ENCODE data around the gene UQCC2. TPM values are rescaled to one million over a fixed set of nuclear protein-coding genes. Genes with fewer than 3 reads are reported as not detected.
A peak's percentile ranks its signal among the peaks of the same experiment; 100 is the strongest.

The UQCC2 gene
- total and polyA plus RNA-seq, 4 donors = 14.7 to 48.2 (median 21.8) TPM

- no peaks in the 10 kb centered on the region for H3K4me1 ChIP-seq (ENCODE audit: control insufficient read depth in 1 of 2, insufficient read depth in 2 of 2, low read length in 2 of 2)
- WGBS, 2 donors = 92 to 93% methylated on average over 7 of the region's 7 CpGs
- no peak for DNase-seq
- H3K27ac ChIP-seq (ENCODE audit: low read depth in 1 of 2, low read length in 2 of 2) = no peak overlapping the region
- no peak overlapping the region for H3K4me3 ChIP-seq (ENCODE audit: low read length in 2 of 2)
- H3K9me3 ChIP-seq (ENCODE audit: control insufficient read depth, low read length) = no peaks in the 10 kb centered on the region
- no peaks in the 10 kb centered on the region for H3K27me3 ChIP-seq (ENCODE audit: control insufficient read depth in 1 of 2, insufficient read depth in 2 of 2, low read length in 1 of 2)
- intact Hi-C loops (cut with DNase I) = no loop called here
- ATAC-seq (ENCODE audit: low FRiP score) = no peak
- H3K36me3 ChIP-seq (ENCODE audit: control insufficient read depth in 1 of 2, insufficient read depth in 2 of 2, low read length in 1 of 2) = no peaks in the 10 kb centered on the region
Observed at GRCh38 chr6:33675968-33676367, 35.5 kb downstream of the UQCC2 start.

GRCh38 chr6:33673851-33674250, 37.6 kb downstream of the UQCC2 start:
- DNase-seq (no peak), ATAC-seq (ENCODE audit: low FRiP score) (no peak)
- Histone ChIP-seq H3K4me3 (ENCODE audit: low read length in 2 of 2) (no peak overlapping the region), H3K9me3 (ENCODE audit: control insufficient read depth, low read length) (no peaks in the 10 kb centered on the region), H3K27ac (ENCODE audit: low read depth in 1 of 2, low read length in 2 of 2) (no peak overlapping the region), H3K27me3 (ENCODE audit: control insufficient read depth in 1 of 2, insufficient read depth in 2 of 2, low read length in 1 of 2) (no peaks in the 10 kb centered on the region), H3K4me1 (ENCODE audit: control insufficient read depth in 1 of 2, insufficient read depth in 2 of 2, low read length in 2 of 2) (no peaks in the 10 kb centered on the region), H3K36me3 (ENCODE audit: control insufficient read depth in 1 of 2, insufficient read depth in 2 of 2, low read length in 1 of 2) (no peaks in the 10 kb centered on the region)
- 74 to 77% methylated on average over 7 of the region's 7 CpGs for WGBS, 2 donors
- intact Hi-C loops (cut with DNase I) = loop anchor here in 1 of 2 donors (5.0 kb wide), 2 partner anchors 42 to 87 kb away; no protein-coding TSS in a partner anchor

GRCh38 chr6:33672808-33673207, 38.7 kb downstream of the UQCC2 start:
- Histone ChIP-seq H3K9me3 (ENCODE audit: control insufficient read depth, low read length) (no peaks in the 10 kb centered on the region), H3K36me3 (ENCODE audit: control insufficient read depth in 1 of 2, insufficient read depth in 2 of 2, low read length in 1 of 2) (no peaks in the 10 kb centered on the region), H3K27me3 (ENCODE audit: control insufficient read depth in 1 of 2, insufficient read depth in 2 of 2, low read length in 1 of 2) (no peaks in the 10 kb centered on the region), H3K27ac (ENCODE audit: low read depth in 1 of 2, low read length in 2 of 2) (no peak overlapping the region), H3K4me3 (ENCODE audit: low read length in 2 of 2) (no peak overlapping the region), H3K4me1 (ENCODE audit: control insufficient read depth in 1 of 2, insufficient read depth in 2 of 2, low read length in 2 of 2) (no peaks in the 10 kb centered on the region)
- intact Hi-C loops (cut with DNase I) = loop anchor here in 1 of 2 donors (5.0 kb wide), 2 partner anchors 41 to 86 kb away; no protein-coding TSS in a partner anchor
- 7 to 20% methylated on average over 5 of the region's 5 CpGs for WGBS, 2 donors
- ATAC-seq (ENCODE audit: low FRiP score) = peak; percentile 86
- DNase-seq = peak; percentile 94 to 96

GRCh38 chr6:33671744-33672072, 39.8 kb downstream of the UQCC2 start:
- Histone ChIP-seq H3K4me1 (ENCODE audit: control insufficient read depth in 1 of 2, insufficient read depth in 2 of 2, low read length in 2 of 2) (no peaks in the 10 kb centered on the region), H3K9me3 (ENCODE audit: control insufficient read depth, low read length) (no peaks in the 10 kb centered on the region), H3K4me3 (ENCODE audit: low read length in 2 of 2) (no peak overlapping the region), H3K36me3 (ENCODE audit: control insufficient read depth in 1 of 2, insufficient read depth in 2 of 2, low read length in 1 of 2) (no peaks in the 10 kb centered on the region), H3K27ac (ENCODE audit: low read depth in 1 of 2, low read length in 2 of 2) (no peak overlapping the region), H3K27me3 (ENCODE audit: control insufficient read depth in 1 of 2, insufficient read depth in 2 of 2, low read length in 1 of 2) (no peaks in the 10 kb centered on the region)
- intact Hi-C loops (cut with DNase I) = loop anchor here in 1 of 2 donors (5.0 kb wide), 2 partner anchors 39 to 84 kb away; no protein-coding TSS in a partner anchor
- 91 to 94% methylated on average over 3 of the region's 3 CpGs for WGBS, 2 donors
- ATAC-seq (ENCODE audit: low FRiP score) (no peak), DNase-seq (no peak)

GRCh38 chr6:33670971-33671743, 40.3 kb downstream of the UQCC2 start:
- no peak overlapping the region for H3K27ac ChIP-seq (ENCODE audit: low read depth in 1 of 2, low read length in 2 of 2)
- intact Hi-C loops (cut with DNase I) = loop anchor here in 1 of 2 donors (5.0 kb wide), 2 partner anchors 39 to 84 kb away; no protein-coding TSS in a partner anchor
- H3K4me3 ChIP-seq (ENCODE audit: low read length in 2 of 2) = no peak overlapping the region
- ATAC-seq (ENCODE audit: low FRiP score) (peak; percentile 2), DNase-seq (no peak)
- no peaks in the 10 kb centered on the region for H3K4me1 ChIP-seq (ENCODE audit: control insufficient read depth in 1 of 2, insufficient read depth in 2 of 2, low read length in 2 of 2)
- WGBS, 2 donors = 48 to 49% methylated on average over 30 of the region's 30 CpGs
- no peaks in the 10 kb centered on the region for H3K9me3 ChIP-seq (ENCODE audit: control insufficient read depth, low read length)
- no peaks in the 10 kb centered on the region for H3K36me3 ChIP-seq (ENCODE audit: control insufficient read depth in 1 of 2, insufficient read depth in 2 of 2, low read length in 1 of 2)
- no peaks in the 10 kb centered on the region for H3K27me3 ChIP-seq (ENCODE audit: control insufficient read depth in 1 of 2, insufficient read depth in 2 of 2, low read length in 1 of 2)

GRCh38 chr6:33670086-33670660, 41.3 kb downstream of the UQCC2 start:
- H3K36me3 ChIP-seq (ENCODE audit: control insufficient read depth in 1 of 2, insufficient read depth in 2 of 2, low read length in 1 of 2) = no peaks in the 10 kb centered on the region

GRCh38 chr6:33668914-33669313, 42.6 kb downstream of the UQCC2 start:
- H3K9me3 ChIP-seq (ENCODE audit: control insufficient read depth, low read length) = no peaks in the 10 kb centered on the region

More at GRCh38 chr6:33670086-33670660, 41.3 kb downstream of the UQCC2 start:
- Histone ChIP-seq H3K4me3 (ENCODE audit: low read length in 2 of 2) (no peak overlapping the region), H3K9me3 (ENCODE audit: control insufficient read depth, low read length) (no peaks in the 10 kb centered on the region), H3K4me1 (ENCODE audit: control insufficient read depth in 1 of 2, insufficient read depth in 2 of 2, low read length in 2 of 2) (no peaks in the 10 kb centered on the region), H3K27me3 (ENCODE audit: control insufficient read depth in 1 of 2, insufficient read depth in 2 of 2, low read length in 1 of 2) (no peaks in the 10 kb centered on the region), H3K27ac (ENCODE audit: low read depth in 1 of 2, low read length in 2 of 2) (no peak overlapping the region)
- ATAC-seq (ENCODE audit: low FRiP score) = no peak
- intact Hi-C loops (cut with DNase I) = loop anchor here in 1 of 2 donors (5.0 kb wide), 2 partner anchors 38 to 83 kb away; no protein-coding TSS in a partner anchor
- 91 to 92% methylated on average over 21 of the region's 21 CpGs for whole genome bisulfite sequencing, 2 donors
- no peak for DNase-seq

GRCh38 chr6:33668328-33668727, 43.2 kb downstream of the UQCC2 start:
- DNase-seq (no peak), ATAC-seq (ENCODE audit: low FRiP score) (no peak)
- no peaks in the 10 kb centered on the region for H3K36me3 ChIP-seq (ENCODE audit: control insufficient read depth in 1 of 2, insufficient read depth in 2 of 2, low read length in 1 of 2)
- no peak overlapping the region for H3K27ac ChIP-seq (ENCODE audit: low read depth in 1 of 2, low read length in 2 of 2)
- H3K4me1 ChIP-seq (ENCODE audit: control insufficient read depth in 1 of 2, insufficient read depth in 2 of 2, low read length in 2 of 2) = no peaks in the 10 kb centered on the region
- H3K9me3 ChIP-seq (ENCODE audit: control insufficient read depth, low read length) = no peaks in the 10 kb centered on the region
- no peak overlapping the region for H3K4me3 ChIP-seq (ENCODE audit: low read length in 2 of 2)
- intact Hi-C loops (cut with DNase I) = no loop called here
- 97% methylated on average over 8 of the region's 8 CpGs for WGBS, 2 donors
- H3K27me3 ChIP-seq (ENCODE audit: control insufficient read depth in 1 of 2, insufficient read depth in 2 of 2, low read length in 1 of 2) = no peaks in the 10 kb centered on the region

More at GRCh38 chr6:33668914-33669313, 42.6 kb downstream of the UQCC2 start:
- no peaks in the 10 kb centered on the region for H3K4me1 ChIP-seq (ENCODE audit: control insufficient read depth in 1 of 2, insufficient read depth in 2 of 2, low read length in 2 of 2)
- H3K27me3 ChIP-seq (ENCODE audit: control insufficient read depth in 1 of 2, insufficient read depth in 2 of 2, low read length in 1 of 2) = no peaks in the 10 kb centered on the region
- no peak overlapping the region for H3K4me3 ChIP-seq (ENCODE audit: low read length in 2 of 2)
- DNase-seq (no peak), ATAC-seq (ENCODE audit: low FRiP score) (no peak)
- 78 to 80% methylated on average over 17 of the region's 17 CpGs for WGBS, 2 donors
- intact Hi-C loops (cut with DNase I) = no loop called here
- H3K27ac ChIP-seq (ENCODE audit: low read depth in 1 of 2, low read length in 2 of 2) = no peak overlapping the region
- H3K36me3 ChIP-seq (ENCODE audit: control insufficient read depth in 1 of 2, insufficient read depth in 2 of 2, low read length in 1 of 2) = no peaks in the 10 kb centered on the region

GRCh38 chr6:33667776-33668175, 43.7 kb downstream of the UQCC2 start:
- no peaks in the 10 kb centered on the region for H3K36me3 ChIP-seq (ENCODE audit: control insufficient read depth in 1 of 2, insufficient read depth in 2 of 2, low read length in 1 of 2)
- no peaks in the 10 kb centered on the region for H3K9me3 ChIP-seq (ENCODE audit: control insufficient read depth, low read length)
- H3K4me1 ChIP-seq (ENCODE audit: control insufficient read depth in 1 of 2, insufficient read depth in 2 of 2, low read length in 2 of 2) = no peaks in the 10 kb centered on the region
- H3K27ac ChIP-seq (ENCODE audit: low read depth in 1 of 2, low read length in 2 of 2) = no peak overlapping the region
- 95 to 96% methylated on average over 11 of the region's 11 CpGs for WGBS, 2 donors
- no peaks in the 10 kb centered on the region for H3K27me3 ChIP-seq (ENCODE audit: control insufficient read depth in 1 of 2, insufficient read depth in 2 of 2, low read length in 1 of 2)
- DNase-seq (no peak), ATAC-seq (ENCODE audit: low FRiP score) (no peak)
- intact Hi-C loops (cut with DNase I) = no loop called here
- H3K4me3 ChIP-seq (ENCODE audit: low read length in 2 of 2) = no peak overlapping the region

Measured in aorta (tissue), 5 donors.